Activated gamma-delta T cell treated with Interleukin-2 at 50 U/mL for 16 hours (primary cell): ENCODE results near the gene SDR42E2.
"Not testable (repeated sequence)": the region's sequence is repeated elsewhere in the genome, so short reads cannot be mapped to it uniquely, and the experiment has no call there.

Experiments used
- DNase-seq: peaks from one replicate; pipeline ENCODE4 v3.0.0-alpha.2; 2020

The SDR42E2 gene

DNA sequence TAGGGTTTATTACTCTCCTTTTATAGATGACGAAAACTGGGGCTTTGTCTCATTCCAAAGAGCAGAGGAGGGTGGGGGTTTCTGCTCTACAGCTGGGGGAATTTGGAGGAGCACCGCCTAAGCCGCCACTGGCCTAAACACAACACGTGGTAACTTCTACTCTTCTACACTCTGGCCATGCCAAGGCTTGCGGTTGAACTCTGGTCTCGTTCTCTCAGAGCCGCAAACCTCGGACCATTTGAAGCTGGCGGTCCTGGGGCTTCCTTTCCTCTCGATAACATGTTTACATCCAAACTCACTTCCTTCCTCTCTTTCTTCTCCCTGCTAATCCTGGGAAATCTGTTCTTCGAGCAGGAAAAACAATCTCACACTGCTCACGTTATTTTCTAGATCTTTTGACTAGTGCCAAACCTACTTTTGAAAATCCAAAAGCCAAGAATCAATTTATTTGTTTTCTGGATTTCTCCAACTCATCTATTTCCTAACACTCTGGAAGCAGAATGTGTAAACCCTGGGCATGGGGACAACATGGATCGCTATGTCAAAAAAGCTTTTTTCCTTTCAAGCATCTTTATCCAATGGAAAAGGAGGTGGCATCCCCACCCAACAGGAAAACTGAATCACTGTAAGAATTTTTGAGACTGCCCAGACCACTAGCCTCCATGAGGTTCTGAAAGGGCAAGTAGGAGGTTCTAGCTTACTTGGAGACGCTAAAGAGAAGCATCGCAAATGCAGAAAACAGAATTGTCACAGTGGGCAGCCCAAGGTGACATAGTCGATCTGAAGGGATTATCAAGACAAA, 30.2 kb downstream of the SDR42E2 start:
- peak; percentile 70 for DNase-seq

DNA sequence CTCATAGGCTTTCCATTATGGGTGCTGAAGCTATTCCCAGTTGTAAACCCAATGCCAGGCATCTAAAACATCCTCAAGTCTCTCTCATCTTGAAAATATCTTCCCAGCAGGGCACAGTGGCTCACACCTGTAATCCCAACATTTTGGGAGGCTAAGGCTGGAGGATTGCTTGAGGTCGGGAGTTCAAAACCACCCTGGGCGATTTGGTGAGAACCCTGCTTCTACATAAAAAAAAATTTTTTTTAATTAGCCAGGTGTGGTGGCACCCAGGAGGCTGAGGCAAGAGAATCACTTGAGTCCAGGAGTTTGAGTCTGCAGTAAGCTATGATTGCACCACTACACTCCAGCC, 30.7 kb downstream of the SDR42E2 start:
- no peak for DNase-seq

DNA sequence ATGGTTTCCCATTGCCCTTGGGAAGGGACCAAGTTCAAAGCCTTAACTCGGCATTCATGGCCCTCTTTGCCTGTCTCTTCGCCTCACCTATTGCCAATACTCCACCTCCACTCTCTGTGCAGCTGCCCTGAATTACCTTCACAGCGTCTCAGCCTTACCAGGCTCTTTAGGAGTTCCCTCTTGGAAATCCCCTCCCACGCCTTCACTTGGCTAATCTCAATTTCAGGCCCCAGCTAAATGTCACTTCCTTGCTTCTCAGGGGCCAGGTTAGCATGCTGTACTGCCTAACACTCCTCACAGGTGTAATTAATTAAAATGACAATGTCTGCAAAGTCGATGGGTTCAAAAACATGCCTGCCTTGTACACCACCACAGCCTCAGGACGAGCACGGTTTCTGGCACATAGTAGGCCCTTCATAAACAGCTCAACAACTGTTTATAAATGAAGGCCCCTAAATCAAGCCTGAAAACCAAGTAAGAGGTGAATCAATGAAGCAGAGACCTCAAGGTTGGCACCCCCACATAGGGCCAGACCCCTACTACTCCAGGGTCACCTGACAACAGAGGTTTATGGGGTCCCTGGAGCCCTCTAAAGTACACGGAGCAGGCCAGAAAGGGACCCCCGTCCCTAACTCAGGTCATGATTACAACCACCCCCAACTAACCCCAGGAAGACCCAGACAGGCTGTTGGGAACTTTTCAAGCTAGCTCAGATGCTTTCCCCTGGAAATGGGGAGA, 32.6 kb downstream of the SDR42E2 start:
- no peak for DNase-seq

DNA sequence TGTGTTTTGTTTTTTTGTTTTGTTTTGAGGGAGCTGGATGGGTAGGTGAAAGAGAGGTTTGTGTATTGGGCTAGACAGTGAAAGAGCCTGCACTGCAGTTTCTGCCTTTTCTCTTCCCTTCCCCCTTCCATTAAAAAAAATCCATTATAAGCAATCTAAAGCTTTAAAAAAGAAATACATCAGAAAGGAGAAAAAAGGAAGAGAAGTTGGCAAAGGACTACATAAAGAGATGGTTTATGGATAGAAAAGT, 33.1 kb downstream of the SDR42E2 start:
- DNase-seq, result no peak

GRCh38 chr16:22195695-22196558, 33.6 kb downstream of the SDR42E2 start:
- DNase-seq, result peak; percentile 86

DNA sequence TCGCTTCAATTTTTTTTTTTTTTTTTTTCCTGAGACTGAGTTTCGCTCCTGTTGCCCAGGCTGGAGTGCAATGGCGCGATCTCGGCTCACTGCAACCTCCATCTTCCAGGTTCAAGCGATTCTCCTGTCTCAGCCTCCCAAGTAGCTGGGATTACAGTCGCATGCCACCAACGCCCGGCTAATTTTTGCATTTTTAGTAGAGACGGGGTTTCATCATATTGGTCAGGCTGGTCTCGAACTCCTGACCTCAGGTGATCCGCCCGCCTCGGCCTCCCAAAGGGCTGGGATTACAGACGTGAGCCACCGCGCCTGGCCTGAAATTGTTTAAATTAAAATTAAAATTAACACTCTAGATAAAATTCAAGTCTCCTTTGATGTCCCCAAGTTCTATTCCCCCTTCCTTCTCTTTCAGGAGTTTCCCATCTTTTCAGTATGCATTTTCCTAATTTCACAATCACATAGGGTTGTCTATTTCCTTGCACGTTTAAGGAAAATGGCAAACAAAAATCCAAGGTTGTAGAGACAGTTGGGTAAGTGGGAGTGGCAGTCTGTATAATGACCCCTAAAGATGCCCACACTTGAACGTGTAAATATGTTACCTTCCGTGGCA, 34.4 kb downstream of the SDR42E2 start:
- not testable (repeated sequence) for DNase-seq

GRCh38 chr16:22198547-22199293, 36.4 kb downstream of the SDR42E2 start:
- no peak for DNase-seq

- no peak for DNase-seq
Measured at GRCh38 chr16:22202261-22202637, 39.9 kb downstream of the SDR42E2 start.

DNA sequence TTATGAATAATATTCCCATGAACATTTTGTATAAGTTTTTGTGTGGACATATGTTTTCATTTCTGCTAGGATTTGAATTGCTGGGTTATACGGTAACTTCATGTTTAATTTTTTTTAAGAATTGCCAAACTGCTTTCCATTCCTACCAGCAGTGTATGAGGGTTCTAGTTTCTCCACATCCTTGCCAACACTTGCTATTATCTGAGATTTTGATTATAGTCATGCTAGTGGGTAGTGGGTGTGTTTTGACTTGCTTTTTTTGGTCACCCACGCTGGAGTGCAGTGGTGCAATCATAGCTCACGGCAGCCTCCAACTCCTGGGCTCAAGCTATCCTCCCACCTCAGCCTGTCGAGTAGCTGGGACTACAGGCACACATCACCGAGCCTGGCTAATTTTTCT, 40.8 kb downstream of the SDR42E2 start:
- DNase-seq, result no peak

- DNase-seq, result no peak
Measured at GRCh38 chr16:22204091-22204655, 41.9 kb downstream of the SDR42E2 start.

DNA sequence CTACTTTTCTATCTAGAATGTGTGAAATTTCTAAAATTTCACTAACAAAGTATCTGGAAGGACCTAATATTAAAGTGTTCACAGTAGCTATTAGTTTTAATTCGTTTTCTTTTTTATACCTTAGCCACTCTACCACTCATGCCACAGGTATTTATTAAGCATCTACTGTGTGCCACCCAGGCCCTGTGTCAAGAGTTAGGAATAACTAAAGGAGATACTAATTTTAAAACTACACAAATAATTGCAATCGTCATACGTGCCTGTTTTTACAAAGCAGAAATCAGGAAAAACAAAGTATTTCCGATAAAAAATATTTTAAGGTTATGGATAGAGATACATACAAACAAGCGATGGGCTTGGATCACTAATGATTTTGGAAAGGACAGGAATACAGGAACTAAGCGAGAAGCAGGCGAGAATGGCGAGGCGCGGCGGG, 43.3 kb downstream of the SDR42E2 start:
- no peak for DNase-seq

DNA sequence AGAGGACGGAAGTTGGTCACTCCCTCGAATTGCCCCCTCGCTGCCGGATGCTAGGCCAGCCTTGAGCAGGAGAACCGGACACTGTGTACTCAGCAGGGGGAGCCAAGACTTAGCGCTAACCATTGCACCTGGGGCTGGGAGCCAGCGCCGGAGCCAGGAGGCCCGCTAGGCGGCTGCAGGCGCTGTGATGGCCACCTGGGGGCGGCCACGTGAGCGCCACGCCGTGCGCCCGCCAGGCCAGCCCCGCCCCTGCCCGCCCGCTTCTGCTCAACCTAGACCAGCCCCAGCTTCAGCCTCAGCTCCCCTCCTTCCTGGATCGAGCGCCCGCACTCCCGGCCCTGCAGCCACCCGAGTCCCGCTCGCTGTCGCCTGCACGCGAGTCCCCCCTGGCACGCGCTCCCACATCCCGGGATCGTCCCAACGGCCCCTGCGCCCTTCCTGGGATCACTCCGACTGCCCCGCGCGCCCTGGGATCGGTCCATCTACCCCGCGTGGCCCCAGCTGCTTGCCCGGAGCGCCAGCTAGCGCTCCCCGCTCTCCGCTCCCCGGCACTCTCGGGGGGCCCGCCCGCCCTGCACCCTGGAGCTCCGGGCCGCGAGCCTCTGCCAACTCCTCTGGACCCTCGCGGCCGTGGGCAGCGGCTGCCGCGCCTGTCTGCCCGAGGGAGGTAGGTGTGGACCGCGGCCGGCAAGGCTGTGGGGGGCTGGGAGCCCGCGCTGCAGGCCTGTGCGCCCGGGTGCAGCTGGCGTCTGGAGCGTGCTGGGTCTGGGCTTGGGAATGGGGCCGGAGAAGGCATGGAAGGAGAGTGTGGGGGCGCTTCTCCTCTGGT, 43.9 kb downstream of the SDR42E2 start, which contains the start of gene EEF2K:
Gene EEF2K (plus strand): TSS at position 266 of the 829 bp plus-strand sequence. CDS start 19,452 bp downstream, outside the sequence.
- DNase-seq, result peak; percentile 75

- no peak for DNase-seq
Measured at GRCh38 chr16:22206842-22207714, 44.8 kb downstream of the SDR42E2 start.

- no peak for DNase-seq
Measured at GRCh38 chr16:22207715-22208360, 45.5 kb downstream of the SDR42E2 start.

GRCh38 chr16:22210285-22210684, 48.0 kb downstream of the SDR42E2 start:
- DNase-seq, result no peak

DNA sequence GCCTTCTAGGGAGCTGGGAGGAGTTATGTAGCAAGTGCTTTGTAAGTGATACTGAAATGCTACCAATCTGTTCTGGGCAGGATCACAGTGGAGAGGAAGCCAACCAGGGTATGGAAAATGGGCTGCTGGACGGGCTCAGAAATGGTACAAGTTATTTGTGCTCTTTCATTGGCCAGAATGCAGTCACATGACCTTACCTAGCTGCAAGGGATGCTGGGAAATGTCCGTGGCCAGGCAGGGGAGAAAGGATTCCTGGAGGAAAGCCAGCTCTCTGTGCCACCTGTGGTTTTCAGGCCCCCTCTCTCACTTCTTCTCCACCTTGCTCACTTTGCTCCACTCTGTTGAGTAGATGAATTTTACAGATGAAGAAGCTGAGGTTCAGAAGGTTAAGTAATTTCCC, 48.5 kb downstream of the SDR42E2 start:
- DNase-seq, result no peak

DNA sequence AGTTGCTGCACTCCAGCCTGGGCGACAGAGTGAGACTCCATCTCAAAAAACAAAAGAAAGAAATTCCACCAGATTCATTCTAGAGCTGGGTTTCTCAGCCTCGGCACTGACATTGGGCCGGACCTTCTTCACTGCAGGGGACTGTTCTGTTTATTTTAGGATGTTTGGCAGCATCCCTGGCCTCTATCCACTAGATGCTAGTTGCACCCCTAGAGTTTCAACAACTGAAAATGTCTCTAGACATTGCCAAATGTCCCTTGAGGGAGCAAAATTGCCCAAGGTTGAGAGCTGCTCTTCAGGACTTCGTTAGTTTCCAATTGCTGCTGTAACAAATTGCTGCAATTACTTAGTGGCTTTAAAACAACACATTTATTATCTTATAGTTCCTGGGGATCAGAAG, 50.9 kb downstream of the SDR42E2 start:
- DNase-seq, result no peak

- no peak for DNase-seq
Measured at GRCh38 chr16:22213801-22214200, 51.5 kb downstream of the SDR42E2 start.

DNA sequence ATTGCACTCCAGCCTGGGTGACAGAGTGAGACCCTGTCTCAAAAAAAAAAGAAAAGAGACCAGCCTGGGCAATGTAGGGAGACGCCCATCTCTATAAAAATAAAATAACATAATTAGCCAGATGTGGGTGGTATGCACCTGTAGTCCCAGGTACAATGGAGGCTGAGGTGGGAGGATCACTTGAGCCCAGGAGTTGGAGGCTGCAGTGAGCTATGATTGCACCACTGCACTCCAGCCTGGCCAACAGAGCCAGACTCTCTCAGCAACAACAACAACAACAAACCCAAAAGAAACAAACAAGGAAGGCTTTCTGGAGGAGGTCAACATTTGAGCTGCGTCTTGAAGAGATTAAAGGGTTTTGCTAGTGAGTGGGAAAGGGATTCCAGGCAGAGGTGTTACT, 52.1 kb downstream of the SDR42E2 start:
- DNase-seq, result no peak

DNA sequence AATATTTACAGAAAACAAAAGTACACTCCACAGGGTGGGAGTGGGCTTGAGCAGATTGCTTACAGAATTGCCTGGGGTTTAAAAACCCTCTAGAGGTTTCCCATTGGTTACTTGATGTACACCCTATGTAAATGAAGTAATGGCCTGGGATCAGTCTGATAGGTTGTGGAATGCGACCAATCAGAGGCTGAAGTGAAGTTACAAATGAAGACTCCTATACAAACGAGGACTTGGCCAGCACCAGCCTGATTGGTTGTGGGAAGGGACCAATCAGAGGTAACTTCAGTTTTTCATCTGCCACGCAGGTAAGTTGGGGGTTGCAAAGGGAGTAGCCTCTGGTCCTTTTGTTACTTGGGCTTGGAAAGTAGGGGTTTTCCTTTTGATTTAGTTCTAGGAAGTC, 52.6 kb downstream of the SDR42E2 start:
- no peak for DNase-seq
